ENCODE data around the gene PCGF2.

PCGF2 gene

DNA sequence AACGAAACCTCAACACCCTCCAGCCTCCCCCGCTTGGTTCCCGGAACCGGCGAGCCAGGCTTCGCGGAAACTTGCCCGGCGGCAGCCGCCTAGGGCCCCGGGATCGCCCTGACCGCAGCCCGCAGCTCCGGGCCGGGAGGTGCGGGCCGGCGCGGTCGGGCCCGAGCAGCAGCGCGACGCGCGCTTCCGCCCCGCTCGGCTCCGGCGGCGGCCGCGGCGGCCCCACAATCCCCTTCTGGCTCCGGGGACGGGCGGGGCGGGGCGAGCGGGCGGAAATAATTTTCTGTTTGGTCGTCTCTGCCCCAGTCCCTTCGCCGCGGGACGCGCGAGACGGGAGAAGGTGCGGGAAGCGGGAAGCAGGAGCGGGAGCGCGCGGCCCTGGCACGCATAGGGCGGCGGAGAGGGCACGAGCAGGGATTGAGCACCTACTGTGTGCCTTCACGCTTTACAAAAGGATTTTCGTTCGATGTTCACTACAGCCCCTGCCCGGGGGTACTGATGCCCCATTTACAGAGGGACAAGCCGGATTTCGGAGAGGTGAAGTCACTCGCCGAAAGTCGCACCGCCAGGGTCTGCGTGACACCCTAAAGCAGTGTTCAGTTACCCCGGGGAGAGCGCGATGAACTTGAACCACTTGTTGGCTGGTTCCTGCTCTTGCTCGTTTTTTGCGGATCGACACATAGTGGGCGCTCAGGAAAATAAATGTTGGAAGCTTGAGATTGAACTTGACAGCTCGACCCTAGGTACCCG, 45.8 kb downstream of the PCGF2 start (continued):
- TF ChIP-seq, protein P1, sequence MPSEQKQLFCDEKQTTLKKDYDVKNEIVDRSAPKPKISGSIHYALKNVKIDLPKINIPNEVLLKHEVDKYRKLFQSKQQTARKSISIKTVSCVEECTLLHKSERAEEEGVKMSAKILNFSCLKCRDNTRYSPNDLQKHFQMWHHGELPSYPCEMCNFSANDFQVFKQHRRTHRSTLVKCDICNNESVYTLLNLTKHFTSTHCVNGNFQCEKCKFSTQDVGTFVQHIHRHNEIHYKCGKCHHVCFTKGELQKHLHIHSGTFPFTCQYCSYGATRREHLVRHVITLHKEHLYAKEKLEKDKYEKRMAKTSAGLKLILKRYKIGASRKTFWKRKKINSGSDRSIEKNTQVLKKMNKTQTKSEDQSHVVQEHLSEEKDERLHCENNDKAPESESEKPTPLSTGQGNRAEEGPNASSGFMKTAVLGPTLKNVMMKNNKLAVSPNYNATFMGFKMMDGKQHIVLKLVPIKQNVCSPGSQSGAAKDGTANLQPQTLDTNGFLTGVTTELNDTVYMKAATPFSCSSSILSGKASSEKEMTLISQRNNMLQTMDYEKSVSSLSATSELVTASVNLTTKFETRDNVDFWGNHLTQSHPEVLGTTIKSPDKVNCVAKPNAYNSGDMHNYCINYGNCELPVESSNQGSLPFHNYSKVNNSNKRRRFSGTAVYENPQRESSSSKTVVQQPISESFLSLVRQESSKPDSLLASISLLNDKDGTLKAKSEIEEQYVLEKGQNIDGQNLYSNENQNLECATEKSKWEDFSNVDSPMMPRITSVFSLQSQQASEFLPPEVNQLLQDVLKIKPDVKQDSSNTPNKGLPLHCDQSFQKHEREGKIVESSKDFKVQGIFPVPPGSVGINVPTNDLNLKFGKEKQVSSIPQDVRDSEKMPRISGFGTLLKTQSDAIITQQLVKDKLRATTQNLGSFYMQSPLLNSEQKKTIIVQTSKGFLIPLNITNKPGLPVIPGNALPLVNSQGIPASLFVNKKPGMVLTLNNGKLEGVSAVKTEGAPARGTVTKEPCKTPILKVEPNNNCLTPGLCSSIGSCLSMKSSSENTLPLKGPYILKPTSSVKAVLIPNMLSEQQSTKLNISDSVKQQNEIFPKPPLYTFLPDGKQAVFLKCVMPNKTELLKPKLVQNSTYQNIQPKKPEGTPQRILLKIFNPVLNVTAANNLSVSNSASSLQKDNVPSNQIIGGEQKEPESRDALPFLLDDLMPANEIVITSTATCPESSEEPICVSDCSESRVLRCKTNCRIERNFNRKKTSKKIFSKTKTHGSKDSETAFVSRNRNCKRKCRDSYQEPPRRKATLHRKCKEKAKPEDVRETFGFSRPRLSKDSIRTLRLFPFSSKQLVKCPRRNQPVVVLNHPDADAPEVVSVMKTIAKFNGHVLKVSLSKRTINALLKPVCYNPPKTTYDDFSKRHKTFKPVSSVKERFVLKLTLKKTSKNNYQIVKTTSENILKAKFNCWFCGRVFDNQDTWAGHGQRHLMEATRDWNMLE (tag by site-specific recombination; conservative IDR thresholded peaks at IDR 0.05; ENCODE audit: low read depth) = no peak
- TF ChIP-seq, protein P2, sequence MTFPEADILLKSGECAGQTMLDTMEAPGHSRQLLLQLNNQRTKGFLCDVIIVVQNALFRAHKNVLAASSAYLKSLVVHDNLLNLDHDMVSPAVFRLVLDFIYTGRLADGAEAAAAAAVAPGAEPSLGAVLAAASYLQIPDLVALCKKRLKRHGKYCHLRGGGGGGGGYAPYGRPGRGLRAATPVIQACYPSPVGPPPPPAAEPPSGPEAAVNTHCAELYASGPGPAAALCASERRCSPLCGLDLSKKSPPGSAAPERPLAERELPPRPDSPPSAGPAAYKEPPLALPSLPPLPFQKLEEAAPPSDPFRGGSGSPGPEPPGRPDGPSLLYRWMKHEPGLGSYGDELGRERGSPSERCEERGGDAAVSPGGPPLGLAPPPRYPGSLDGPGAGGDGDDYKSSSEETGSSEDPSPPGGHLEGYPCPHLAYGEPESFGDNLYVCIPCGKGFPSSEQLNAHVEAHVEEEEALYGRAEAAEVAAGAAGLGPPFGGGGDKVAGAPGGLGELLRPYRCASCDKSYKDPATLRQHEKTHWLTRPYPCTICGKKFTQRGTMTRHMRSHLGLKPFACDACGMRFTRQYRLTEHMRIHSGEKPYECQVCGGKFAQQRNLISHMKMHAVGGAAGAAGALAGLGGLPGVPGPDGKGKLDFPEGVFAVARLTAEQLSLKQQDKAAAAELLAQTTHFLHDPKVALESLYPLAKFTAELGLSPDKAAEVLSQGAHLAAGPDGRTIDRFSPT (tag by site-specific recombination; IDR thresholded peaks at IDR 0.05) = peak; percentile 99
- TF ChIP-seq, protein P3, sequence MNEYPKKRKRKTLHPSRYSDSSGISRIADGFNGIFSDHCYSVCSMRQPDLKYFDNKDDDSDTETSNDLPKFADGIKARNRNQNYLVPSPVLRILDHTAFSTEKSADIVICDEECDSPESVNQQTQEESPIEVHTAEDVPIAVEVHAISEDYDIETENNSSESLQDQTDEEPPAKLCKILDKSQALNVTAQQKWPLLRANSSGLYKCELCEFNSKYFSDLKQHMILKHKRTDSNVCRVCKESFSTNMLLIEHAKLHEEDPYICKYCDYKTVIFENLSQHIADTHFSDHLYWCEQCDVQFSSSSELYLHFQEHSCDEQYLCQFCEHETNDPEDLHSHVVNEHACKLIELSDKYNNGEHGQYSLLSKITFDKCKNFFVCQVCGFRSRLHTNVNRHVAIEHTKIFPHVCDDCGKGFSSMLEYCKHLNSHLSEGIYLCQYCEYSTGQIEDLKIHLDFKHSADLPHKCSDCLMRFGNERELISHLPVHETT (tag by site-specific recombination; IDR thresholded peaks at IDR 0.05) = 0 out of 2 replicates have a peak, but pooled peaks have one; percentile 27
- TF ChIP-seq, protein P4, sequence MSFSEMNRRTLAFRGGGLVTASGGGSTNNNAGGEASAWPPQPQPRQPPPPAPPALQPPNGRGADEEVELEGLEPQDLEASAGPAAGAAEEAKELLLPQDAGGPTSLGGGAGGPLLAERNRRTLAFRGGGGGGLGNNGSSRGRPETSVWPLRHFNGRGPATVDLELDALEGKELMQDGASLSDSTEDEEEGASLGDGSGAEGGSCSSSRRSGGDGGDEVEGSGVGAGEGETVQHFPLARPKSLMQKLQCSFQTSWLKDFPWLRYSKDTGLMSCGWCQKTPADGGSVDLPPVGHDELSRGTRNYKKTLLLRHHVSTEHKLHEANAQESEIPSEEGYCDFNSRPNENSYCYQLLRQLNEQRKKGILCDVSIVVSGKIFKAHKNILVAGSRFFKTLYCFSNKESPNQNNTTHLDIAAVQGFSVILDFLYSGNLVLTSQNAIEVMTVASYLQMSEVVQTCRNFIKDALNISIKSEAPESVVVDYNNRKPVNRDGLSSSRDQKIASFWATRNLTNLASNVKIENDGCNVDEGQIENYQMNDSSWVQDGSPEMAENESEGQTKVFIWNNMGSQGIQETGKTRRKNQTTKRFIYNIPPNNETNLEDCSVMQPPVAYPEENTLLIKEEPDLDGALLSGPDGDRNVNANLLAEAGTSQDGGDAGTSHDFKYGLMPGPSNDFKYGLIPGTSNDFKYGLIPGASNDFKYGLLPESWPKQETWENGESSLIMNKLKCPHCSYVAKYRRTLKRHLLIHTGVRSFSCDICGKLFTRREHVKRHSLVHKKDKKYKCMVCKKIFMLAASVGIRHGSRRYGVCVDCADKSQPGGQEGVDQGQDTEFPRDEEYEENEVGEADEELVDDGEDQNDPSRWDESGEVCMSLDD (tag by site-specific recombination; IDR thresholded peaks at IDR 0.05) = peak; percentile 39
- TF ChIP-seq KLF8 (tag by site-specific recombination; IDR thresholded peaks at IDR 0.05) = peak; percentile 71
- peak; percentile 71 for TF ChIP-seq ZNF501 (tag by site-specific recombination; IDR thresholded peaks at IDR 0.05)
- TF ChIP-seq IKZF3 (tag by site-specific recombination; IDR thresholded peaks at IDR 0.05) = peak; percentile 99
- TF ChIP-seq GLIS2 (tag by site-specific recombination; IDR thresholded peaks at IDR 0.05) = 0 out of 2 replicates have a peak, but pooled peaks have one; percentile 17
- 0 out of 2 replicates have a peak, but pooled peaks have one; percentile 7 for TF ChIP-seq ZNF843 (tag by site-specific recombination; IDR thresholded peaks at IDR 0.05)
- TF ChIP-seq ZNF624 (tag by site-specific recombination; IDR thresholded peaks at IDR 0.05) = no peak
- TF ChIP-seq ZNF423 (tag by site-specific recombination; IDR thresholded peaks at IDR 0.05) = peak; percentile 79
- TF ChIP-seq ZNF335 (tag by site-specific recombination; conservative IDR thresholded peaks at IDR 0.05) = peak; percentile 63; the same call in 1 of the 2 replicates
- TF ChIP-seq ZNF560 (tag by site-specific recombination; IDR thresholded peaks at IDR 0.05; ENCODE audit: borderline replicate concordance) = no peak
- peak; percentile 90 for TF ChIP-seq MZF1 (tag by site-specific recombination; IDR thresholded peaks at IDR 0.05; ENCODE audit: borderline replicate concordance)
- no peak for TF ChIP-seq ZNF701 (tag by site-specific recombination; IDR thresholded peaks at IDR 0.05)
- peak; percentile 49 for TF ChIP-seq BCL11B (tag by site-specific recombination; IDR thresholded peaks at IDR 0.05; ENCODE audit: low read depth)
- TF ChIP-seq, protein P5, sequence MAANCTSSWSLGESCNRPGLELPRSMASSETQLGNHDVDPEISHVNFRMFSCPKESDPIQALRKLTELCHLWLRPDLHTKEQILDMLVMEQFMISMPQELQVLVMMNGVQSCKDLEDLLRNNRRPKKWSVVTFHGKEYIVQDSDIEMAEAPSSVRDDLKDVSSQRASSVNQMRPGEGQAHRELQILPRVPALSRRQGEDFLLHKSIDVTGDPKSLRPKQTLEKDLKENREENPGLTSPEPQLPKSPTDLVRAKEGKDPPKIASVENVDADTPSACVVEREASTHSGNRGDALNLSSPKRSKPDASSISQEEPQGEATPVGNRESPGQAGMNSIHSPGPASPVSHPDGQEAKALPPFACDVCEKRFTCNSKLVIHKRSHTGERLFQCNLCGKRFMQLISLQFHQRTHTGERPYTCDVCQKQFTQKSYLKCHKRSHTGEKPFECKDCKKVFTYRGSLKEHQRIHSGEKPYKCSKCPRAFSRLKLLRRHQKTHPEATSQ (tag by site-specific recombination; IDR thresholded peaks at IDR 0.05) = peak; percentile 85
- TF ChIP-seq, protein P6, sequence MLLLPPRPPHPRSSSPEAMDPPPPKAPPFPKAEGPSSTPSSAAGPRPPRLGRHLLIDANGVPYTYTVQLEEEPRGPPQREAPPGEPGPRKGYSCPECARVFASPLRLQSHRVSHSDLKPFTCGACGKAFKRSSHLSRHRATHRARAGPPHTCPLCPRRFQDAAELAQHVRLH (tag by site-specific recombination; IDR thresholded peaks at IDR 0.05) = peak; percentile 68
- TF ChIP-seq, protein P7, sequence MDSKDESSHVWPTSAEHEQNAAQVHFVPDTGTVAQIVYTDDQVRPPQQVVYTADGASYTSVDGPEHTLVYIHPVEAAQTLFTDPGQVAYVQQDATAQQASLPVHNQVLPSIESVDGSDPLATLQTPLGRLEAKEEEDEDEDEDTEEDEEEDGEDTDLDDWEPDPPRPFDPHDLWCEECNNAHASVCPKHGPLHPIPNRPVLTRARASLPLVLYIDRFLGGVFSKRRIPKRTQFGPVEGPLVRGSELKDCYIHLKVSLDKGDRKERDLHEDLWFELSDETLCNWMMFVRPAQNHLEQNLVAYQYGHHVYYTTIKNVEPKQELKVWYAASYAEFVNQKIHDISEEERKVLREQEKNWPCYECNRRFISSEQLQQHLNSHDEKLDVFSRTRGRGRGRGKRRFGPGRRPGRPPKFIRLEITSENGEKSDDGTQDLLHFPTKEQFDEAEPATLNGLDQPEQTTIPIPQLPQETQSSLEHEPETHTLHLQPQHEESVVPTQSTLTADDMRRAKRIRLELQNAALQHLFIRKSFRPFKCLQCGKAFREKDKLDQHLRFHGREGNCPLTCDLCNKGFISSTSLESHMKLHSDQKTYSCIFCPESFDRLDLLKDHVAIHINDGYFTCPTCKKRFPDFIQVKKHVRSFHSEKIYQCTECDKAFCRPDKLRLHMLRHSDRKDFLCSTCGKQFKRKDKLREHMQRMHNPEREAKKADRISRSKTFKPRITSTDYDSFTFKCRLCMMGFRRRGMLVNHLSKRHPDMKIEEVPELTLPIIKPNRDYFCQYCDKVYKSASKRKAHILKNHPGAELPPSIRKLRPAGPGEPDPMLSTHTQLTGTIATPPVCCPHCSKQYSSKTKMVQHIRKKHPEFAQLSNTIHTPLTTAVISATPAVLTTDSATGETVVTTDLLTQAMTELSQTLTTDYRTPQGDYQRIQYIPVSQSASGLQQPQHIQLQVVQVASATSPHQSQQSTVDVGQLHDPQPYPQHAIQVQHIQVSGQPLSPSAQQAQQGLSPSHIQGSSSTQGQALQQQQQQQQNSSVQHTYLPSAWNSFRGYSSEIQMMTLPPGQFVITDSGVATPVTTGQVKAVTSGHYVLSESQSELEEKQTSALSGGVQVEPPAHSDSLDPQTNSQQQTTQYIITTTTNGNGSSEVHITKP (tag by site-specific recombination; IDR thresholded peaks at IDR 0.05) = 0 out of 2 replicates have a peak, but pooled peaks have one; percentile 10
- no peak for TF ChIP-seq ZNF610 (tag by site-specific recombination; IDR thresholded peaks at IDR 0.05; ENCODE audit: borderline replicate concordance)
- TF ChIP-seq ZNF133 (tag by site-specific recombination; IDR thresholded peaks at IDR 0.05) = no peak
